SU-DHL-6 (cell line): ENCODE results near the gene CRKL.

Source experiments
- CTCF ChIP-seq: fragments of 200-600 bp; sonication (generic); IDR thresholded peaks from one replicate; pipeline ENCODE4 v1.5.1; 2017; ENCODE audit warnings: antibody characterized with exemption, mild to moderate bottlenecking, low read length, moderate library complexity; ENCODE audit not compliant: insufficient read depth, poor library complexity, severe bottlenecking
- EZH2phosphoT487 ChIP-seq: fragments of 200-600 bp; sonication (generic), shearing (Covaris generic); conservative IDR thresholded peaks from 2 replicates; pipeline ENCODE4 v1.6.1; 2018; ENCODE audit warnings: mild to moderate bottlenecking, antibody characterized with exemption, low read length, moderate library complexity, mixed read lengths

GRCh38 chr22:20968281-20968977, 51.2 kb downstream of the CRKL start:
- no peak for TF ChIP-seq CTCF
- no peak for TF ChIP-seq EZH2phosphoT487
